GM04503 (cell line): Measurements from ENCODE around the gene NSD1.

Source experiments
- DNase-seq: peaks from one replicate; pipeline ENCODE4 v3.0.0-alpha.2; 2012; ENCODE audit warnings: low read depth

Gene NSD1

DNA sequence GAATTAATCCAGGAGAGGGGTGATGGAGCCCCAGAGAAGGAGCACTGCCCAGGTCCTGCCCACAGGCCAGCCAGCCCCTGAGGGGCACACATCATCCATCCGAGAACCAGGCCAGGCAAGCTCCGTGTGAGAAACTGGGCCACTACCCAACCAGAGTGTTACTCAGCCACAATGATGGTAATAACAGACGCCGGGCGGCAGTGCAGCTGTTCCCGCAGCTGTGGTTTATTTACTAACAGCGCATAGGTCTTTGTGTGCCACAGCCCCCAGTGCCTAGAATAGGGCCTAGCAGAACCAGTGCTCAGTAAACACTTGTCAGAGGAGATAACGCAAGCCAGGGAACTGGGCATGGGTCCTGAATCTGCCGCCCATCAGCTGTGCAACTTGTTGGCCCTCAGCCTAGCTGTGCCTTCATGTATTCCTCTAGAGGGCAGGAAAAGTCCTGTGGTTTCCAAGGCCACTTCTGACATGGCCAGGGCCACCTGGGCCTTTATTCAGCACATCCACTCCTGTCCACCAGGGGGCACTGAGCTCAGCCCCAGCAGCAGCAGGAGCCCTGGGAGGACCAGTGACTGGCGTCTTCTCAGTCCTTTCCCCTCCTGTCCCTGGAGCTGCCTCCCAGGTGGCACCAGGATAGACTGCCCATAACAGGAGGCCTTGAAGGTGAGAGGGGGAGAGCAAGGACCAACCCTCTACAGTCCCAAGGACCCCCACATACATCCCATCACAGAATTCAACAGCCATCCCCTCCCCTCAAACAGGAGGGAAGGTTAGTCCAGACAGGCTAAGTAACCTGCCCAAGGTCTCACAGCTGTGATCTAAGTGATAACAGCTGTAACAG, 176.0 kb downstream of the NSD1 start:
- no peak for DNase-seq

DNA sequence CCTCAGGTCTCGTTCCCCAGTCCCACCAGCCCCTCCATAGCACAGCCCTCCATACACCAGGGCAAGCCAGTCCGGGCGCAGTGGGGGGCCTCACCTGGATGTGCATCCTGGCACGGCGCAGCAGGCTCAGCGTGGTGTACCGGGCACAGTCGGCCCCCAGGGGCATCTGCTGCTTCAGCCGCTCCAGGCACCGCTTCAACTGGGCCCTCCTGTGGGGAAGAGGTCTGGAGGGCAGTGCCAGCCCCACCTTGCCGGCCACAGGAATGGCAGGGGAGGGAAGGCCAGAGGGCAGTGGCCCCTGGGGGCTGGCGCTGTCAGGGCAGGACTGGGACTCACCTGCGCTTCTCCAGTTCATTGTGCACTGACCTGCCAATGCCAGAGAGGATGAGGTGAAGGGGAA, 176.8 kb downstream of the NSD1 start:
- no peak for DNase-seq

DNA sequence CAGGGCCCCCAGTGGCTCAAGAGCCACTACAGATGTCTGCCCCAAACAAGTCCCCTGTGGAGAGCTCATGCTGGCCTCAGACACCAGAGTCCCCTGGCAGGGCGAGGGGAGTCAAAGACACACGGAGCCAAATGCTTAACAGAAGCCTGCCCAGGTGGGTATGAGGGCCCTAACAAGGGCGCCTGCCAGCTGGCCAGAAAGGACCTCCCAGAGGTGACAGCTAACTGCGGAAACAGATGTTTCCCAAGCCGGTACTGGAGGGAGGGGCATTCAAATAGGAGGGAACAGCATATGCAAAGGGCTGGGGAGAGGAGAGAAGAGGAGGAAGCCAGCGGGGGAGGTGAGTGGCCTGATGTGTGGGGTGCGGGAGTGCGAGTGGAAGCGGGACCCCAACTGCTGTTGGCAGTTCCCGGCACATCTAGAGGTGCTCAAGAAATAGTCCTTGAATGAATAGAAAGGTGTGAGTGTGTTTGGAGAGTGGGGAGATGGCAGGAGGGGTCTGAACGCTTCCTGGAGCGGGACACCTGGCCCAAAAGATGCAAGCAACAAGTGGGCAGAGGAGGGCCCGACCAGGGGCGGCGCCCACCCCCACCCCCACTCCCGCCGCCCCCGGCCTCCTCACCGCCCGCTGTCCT, 177.3 kb downstream of the NSD1 start:
- DNase-seq, result no peak

DNA sequence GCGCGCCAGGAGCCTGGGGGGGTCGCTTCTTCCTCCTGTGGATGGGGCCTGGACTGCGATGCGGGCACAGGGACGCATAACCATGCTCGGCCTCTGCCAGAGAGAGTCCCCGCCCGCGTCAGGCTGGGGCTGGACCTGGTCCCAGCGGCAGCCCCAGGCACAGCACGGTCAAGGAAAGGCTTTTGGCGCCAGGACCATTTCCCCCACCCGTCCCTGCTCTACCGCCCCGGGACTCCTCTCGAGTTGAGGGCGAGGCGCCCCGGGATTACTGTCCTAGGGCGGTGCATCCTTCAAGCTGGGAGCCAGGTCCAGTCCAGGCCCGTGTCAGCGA, 177.8 kb downstream of the NSD1 start:
- DNase-seq, result no peak

DNA sequence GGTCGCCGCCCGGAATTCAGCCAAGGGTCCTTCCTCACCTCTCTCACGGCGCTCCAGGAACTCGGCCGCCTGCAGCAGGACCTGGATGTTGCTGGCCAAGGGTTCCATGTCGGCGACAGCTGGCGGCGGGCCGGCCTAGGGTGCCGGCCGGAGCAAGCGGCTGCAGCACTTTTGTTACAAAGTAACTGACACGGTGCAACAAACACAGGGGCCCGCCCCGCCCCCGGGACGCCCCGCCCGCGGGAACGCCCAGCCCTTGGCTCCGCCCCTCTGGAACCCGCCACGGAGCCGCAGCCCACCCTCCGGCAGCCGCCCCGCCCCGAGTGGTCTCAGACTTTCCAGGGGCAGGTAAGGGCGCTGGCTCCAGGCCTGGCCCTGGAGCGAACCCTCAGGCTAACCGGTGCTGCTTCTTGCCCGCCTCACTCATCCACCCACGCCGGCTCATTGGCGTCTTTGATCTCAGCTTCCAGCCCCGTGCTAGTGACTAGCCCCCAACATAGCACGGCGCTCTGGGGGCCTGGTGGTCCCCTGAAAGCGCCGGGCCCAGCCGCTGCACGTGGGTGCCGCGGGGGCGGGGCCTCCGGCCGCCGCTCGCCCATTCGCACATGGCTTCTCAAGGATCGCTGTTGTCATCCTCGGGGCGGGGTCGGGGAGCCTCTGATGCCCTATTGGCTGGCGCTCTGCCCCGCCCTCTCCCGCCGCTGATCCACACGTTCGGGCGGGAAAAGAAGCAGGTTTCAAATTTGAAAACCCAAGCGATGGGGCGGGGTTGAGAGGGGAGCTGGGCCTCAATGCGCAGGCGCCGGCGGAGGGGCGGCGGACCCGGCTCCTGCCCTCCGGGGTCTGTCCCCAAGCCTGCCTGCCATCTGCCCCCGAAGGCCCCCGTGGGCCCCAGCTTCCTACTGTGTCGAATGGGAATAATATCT, 178.4 kb downstream of the NSD1 start, which contains the start of gene MXD3:
MXD3 (minus strand) TSS at position 176 of the 926 bp plus-strand sequence; CDS start at position 108, 68 bp downstream.
- peak; percentile 39 for DNase-seq

DNA sequence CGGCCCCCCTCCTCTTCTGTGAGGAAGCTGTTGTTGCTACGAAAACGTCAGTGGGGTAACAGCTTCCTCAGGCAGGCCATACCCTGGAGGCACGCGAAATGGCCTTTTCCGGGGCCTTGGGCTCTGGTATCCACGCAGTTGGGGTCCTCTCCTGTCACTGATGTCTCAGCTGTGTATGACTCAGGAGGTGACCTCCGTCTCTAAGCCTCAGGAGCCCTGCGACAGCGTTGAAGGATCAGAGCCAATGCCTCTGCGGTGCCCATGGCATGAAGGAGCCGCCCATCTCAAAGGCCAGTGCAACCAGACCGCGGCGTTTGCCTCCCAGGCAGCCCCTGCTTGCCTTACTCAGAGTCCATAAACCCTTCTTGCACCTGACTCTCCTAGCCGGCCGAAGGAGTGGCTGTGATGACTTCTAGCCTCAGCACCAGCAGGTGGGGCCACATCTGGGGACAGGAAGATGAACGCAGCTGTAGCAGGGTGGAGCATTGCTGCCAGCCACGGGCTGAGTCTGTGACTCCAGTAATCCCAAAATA, 179.1 kb downstream of the NSD1 start:
- DNase-seq, result no peak

DNA sequence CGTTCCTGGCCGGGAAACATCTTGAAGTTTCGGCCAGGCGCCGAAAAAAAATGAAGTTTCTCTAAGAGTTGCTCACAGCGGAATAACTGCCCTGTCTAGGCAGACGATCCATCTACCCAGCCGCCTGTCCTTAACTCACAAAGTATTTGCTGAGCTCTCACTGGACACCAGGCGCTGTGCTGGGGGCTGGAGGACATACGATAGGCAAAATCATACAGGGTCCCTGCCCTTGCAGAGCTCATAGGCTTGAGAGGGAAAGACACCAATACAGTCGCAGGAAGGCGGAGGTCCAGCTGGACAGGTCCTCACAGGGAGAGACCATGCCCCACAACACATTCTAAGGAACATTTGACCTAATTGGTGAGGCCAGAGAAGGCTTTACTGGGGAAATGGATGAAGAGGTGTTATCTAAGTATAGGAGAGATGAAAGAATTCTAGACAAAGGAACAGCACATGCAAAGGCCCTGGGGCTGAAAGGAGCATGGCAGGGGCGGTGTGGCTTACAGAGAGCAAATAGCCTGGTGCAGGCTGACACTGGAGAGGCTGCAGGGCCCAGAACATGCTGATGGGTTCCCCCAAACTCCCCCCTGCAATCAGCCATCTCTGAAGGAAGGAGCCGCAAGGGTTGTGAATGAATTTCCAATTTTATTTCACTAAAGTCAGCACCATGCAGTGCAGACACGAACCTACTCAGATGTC, 180.1 kb downstream of the NSD1 start:
- no peak for DNase-seq

DNA sequence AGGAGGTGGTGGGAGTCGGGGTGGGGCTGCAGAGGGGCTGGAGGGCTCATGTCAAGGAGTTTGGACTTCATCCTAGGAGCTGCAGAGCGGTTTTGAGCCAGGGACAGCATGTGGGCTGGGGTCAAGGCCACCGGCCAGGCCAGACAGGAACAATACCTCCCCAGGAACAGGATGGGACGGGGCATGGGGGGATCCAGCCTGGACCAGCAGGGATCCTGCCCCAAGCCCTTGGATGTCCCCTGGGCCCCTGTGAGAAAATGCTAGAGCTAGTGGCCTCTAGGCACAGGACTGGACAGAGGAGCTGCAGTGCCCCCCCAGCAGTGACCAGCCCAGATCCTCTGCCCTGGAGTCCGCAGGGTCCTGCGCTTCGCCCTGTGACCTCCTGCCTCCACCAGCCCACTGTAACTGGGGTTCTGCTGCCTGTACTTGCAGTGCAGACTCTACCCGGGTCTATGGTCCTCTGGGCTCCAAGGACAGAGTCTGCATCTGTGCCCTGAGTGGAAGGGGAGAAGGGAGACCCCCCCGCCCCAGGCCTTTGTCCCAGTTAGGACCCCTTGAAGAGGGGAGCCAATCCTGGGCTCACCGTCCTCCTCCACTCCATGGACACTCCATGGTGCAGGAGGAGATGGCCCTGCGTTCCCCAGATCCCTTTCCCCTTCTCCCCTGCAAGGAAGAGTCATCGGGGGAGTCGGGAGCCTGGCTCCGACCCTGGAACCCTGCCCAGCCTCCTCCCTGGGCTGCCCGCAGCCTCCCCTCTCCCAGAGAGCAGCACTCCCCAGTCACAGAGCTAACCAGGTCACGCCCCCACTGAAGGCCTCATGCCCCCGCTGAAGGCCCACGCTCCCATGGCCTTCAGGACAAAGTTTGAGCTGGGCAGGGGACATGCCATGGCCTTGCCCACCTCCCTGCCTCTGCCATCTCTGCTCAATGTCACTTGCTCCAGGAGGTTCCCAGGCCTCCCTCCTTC, 181.1 kb downstream of the NSD1 start:
- no peak for DNase-seq

DNA sequence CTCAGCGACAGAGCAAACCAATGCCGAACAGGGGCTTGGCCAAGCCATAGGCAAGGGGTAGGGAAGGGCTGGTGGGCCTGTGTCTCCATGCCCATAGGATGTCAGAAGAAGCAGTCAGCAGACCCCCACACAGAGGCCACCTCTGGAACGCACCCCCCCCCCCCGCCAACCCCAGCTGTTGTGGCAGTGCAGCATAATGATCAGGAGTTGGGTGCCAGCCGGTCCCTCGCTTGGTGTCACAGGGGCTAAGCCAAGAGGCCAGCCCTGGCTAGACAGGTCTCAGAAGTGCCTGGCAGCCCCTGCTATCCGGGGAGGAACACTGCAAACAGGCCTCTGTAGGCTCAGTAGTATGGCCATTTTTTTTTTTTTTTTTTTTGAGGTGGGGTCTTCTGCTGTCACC, 181.8 kb downstream of the NSD1 start:
- DNase-seq, result no peak

DNA sequence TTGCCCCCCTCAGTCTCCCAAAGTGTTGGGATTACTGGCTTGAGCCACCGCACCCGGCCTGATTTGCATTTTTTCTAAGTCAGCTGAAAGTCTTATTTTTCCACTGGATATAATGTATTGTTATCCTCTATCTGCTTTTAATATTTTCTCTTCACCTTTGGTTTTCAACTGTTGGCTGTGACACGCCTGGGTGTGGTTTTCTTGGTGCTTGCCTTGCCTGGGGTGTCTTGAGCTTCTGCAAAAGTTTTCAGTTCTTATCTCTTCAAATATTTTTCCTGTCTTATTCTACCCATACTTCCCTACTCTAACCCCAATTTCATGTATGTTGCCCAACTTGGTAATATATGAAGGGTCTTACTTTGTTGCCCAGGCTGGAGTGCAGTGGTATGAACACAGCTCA, 182.4 kb downstream of the NSD1 start:
- DNase-seq, result no peak

DNA sequence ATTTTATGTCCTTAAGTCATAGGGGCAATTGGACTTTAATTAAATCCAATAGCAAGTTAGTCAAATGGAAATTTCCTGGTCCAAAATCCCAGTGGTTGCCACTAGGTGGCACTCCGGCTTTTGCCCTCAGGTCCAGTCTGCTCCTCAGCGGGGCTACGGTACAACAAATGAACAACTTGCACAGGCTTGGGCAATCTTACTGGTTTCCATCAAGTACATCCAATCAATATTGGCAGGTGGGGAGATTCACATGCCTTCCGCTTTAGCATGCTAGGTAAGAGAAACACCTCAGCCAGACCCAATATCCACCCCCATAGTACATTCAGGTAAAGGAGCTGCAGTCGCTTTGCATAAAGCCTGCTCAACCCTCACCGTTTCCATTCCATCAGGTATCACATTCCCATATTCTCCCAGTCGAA, 184.4 kb downstream of the NSD1 start:
- DNase-seq, result no peak

DNA sequence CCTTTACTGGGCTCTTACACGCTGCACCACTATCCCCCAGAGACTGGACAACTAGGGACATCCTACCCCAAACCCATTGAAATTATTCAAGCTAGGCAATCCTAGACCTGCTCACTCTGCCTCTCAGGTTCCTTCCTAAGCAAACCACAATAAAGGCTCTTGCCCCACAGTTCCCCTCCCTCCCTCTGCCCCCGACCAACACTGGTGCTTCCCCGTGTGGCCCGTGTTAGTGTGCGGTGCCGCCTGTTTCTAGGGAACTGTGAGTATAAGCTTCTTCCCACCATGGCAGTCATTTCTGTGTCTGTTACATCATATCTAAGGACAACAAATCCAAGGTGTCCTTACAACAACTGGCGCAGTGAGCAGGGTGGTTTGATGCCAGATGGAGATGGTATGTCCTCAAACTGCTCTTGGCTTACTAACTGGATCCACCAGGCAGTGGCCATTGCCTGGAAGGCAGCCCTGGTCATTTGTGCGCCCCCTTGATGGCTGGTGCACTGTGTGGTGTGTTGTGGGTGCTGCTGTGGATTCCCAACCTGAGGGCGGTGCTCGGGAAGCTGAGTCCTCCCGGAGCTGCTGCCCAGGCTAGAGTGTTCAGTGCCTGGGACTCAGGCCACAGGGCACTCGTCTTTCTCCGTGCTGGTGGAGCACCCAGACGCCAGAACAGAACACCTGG, 186.5 kb downstream of the NSD1 start:
- DNase-seq, result no peak

DNA sequence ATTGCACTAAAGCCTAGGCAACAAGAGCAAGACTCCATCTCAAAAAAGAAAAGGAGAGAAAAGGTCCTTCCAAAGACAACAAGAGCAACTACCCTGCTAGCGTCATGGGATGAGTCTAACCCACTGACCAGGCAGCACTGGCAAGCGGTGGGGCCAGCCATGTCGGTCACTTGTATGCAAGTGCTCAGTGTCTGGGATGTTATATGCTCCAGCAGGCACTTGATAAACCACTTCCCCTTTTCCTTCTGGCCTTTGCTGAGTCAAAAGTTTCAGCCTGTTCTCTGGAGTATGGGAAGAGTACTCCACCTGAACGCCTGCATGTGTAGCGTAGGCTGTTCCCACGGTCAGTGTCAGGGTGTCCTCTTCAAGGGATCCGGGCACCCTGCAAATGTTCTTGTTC, 187.3 kb downstream of the NSD1 start:
- no peak for DNase-seq

DNA sequence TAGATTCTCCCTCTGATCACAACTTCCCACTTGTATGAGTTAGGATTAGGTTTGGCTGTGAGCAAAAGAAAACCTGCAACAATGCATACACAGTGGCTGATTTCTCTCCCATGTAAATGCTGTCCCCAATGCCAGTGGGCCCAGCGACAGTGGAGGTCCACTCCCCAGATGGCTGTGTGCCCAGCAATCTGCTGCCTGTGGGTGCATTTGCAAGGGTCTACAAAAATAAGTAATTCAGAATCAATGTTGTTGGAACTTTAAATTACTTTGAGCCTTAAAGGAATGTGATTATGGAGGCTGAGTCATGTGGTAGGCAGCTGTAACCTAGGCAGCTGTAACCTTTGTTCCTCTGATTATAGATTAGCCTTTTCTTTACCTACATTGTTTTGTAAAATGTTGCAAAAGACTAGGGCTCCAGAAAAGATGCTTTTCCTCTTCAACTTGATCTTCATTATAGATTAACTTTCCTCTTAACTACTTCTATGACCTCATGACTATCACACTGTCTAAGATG, 192.4 kb downstream of the NSD1 start:
- no peak for DNase-seq

DNA sequence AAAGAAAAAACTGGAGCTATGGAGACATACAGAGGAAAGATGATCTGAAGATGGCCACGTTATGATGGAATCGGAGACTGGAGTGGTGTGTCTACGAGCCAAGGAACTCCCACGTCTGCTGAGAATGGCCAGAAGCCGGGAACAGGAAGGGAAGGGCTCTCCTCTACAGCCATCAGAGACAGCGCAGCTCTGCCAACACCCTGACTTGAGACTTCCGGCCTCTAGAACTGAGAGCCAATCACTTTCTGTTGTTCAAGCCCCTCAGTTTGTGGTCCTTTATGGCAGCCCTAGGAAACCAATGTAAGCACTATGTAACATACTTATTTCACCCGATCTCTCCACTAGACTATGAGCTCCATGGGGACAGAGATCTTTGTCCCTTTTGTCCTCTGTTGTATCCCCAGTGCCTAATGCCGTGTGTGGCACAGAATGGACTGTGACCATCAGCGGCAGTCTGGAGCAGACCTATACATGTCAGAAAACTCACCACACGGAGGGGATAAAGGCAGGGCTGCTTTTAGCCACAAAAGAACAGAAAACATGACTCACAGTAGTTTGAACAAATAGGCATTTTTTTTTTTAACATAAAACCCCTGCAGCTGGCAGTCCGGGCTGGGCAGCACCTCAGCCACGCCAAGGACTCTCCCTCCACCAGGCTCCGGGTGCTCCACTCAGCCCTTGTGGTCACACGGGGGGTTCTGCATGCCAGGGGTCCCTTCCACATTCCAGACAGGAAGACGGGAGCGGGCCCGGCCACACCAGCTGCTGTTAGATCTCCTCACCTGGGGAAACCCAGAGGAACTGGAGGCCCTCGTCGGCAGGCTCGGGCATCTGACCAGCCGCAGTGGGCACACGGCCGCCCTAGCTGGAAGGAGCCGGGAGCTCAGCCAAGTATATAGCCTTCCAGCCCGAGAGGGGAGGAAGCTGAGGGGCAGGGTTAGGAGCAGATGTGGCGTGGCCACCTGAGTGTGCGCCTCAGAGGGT, 194.3 kb downstream of the NSD1 start:
- DNase-seq, result no peak

DNA sequence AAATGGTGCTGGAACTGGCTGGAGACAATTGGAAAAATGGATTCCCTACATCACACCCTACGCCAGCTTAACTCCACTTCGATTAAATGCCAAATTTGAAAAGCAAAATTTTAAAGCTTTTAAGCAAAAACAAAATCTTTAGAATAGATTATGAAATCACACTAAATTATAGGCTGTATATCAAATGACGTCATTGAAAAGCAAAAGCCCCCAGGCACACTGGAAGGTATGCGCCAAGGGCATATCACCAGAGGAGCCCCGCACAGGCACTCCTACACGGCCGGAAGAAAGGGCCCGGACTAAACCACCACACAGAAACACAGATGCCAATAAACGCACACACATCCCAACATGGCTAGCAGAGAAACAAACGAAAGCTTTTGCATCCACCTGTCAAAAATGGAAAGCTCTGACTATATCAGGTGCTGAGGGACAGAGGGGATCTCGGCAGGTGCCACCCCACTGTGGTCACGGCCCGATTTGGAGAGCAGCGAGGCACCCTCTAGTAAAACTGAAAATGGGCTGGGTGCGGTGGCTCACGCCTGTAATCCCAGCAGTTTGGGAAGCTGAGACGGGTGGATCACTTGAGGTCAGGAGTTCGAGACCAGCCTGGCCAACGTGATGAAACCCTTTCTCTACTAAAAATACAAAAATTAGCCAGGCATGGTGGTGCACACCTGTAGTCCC, 195.1 kb downstream of the NSD1 start:
- DNase-seq, result no peak

DNA sequence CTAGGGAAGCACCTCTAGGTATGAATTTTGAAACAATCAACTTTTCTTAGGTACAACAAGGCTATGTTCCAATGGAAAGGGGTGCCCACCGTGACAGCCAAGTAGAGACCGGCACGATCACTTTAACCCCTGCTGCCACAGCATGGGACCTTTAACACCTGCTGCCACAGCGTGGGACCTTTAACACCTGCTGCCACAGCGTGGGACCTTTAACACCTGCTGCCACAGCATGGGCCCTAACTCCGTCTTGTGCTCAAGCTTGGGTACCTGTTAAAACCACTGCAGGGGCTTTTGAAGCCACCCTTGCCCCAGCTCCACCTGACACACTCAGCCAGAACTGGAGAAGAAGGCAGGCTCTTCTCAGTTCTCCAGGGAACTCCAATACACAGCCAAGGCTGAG, 196.3 kb downstream of the NSD1 start:
- no peak for DNase-seq
